Stomach (tissue), 9 donors: ENCODE data around the gene MUC5B. TPM values are rescaled to one million over a fixed set of nuclear protein-coding genes. Genes with fewer than 3 reads are reported as not detected.

Experiments used
- DNase-seq, 2 donors: peaks; one replicate each; pipeline versions ENCODE4 v3.0.0 to v3.0.0-alpha.2; 2013 to 2019
- H3K27ac ChIP-seq, 5 donors: fragments of 200-600 bp in 4 of 5; sonication (generic) in 4 of 5; one replicate each; pipeline ENCODE4 v1.5.1; 2013 to 2019; ENCODE audit warnings: mild to moderate bottlenecking in 1 of 5, moderate library complexity in 1 of 5
- H3K27me3 ChIP-seq, 3 donors: fragments of 200-600 bp; sonication (generic); one replicate each; pipeline ENCODE4 v1.5.1; 2017 to 2019; ENCODE audit warnings: mixed run types in 1 of 3
- H3K36me3 ChIP-seq, 4 donors: fragments of 200-600 bp; sonication (generic); 1 replicate in 3 of 4; 2 replicates in 1 of 4; pipeline ENCODE4 v1.5.1; 2016 to 2019
- H3K4me1 ChIP-seq, 4 donors: fragments of 200-600 bp; sonication (generic); one replicate each; pipeline ENCODE4 v1.5.1; 2016 to 2019
- H3K4me3 ChIP-seq, 4 donors: fragments of 200-600 bp; sonication (generic) in 3 of 4; one replicate each; pipeline ENCODE4 v1.5.1; 2016 to 2019; ENCODE audit warnings: mild to moderate bottlenecking in 1 of 4
- H3K9me3 ChIP-seq, 4 donors: fragments of 200-600 bp; sonication (generic); one replicate each; pipeline ENCODE4 v1.5.1; 2016 to 2019
- CTCF ChIP-seq, 7 experiments: fragments of 450-650 bp in 4 of 7; fragments of 200-600 bp in 3 of 7; sonication (generic) in 3 of 7; IDR thresholded peaks; one replicate each; pipeline ENCODE4 v1.5.1; 2016 to 2019; ENCODE audit warnings: antibody characterized with exemption in 7 of 7, control low read depth in 2 of 7, mild to moderate bottlenecking in 1 of 7
- EP300 ChIP-seq: sonication (generic); formaldehyde crosslinking; IDR thresholded peaks from one replicate; pipeline ENCODE4 v1.6.1; 2017; ENCODE audit warnings: antibody characterized with exemption
- POLR2A ChIP-seq, 4 donors: fragments of 450-650 bp; IDR thresholded peaks; one replicate each; pipeline ENCODE4 v1.6.1; 2016; ENCODE audit warnings: antibody characterized with exemption in 4 of 4, control low read depth in 2 of 4, mild to moderate bottlenecking in 1 of 4, moderate library complexity in 1 of 4
- POLR2AphosphoS5 ChIP-seq, 3 donors: sonication (generic); formaldehyde crosslinking; IDR thresholded peaks; one replicate each; pipeline ENCODE4 v1.6.1; 2016; ENCODE audit warnings: antibody characterized with exemption in 3 of 3
- WGBS, 5 donors: extraction: QIAGEN DNeasy Blood & Tissue Kit in 3 of 5; methylation state at CpG; one replicate each; pipeline versions ENCODE4 v1.1.5 to v1.1.7; 2013 to 2018; 5-methylcytosine and 5-hydroxymethylcytosine counted together
- intact Hi-C: fragments of 100-400 bp; cut with DNase I; formaldehyde crosslinking; loops from one replicate; pipeline ENCODE4 v1.15.1; 2023; ENCODE audit warnings: low total_unique reads
- polyA plus RNA-seq, 3 donors: library from polyadenylated mRNA; stranded (reverse); fragments of 200-250 nt; gene quantifications; one replicate each; pipeline ENCODE4 v1.2.3, GENCODE V29; 2013
- total RNA-seq, 5 donors: library from RNA; depleted of rRNA; stranded (reverse); fragments of >200 nt; gene quantifications; one replicate each; pipeline versions ENCODE4 v1.1.0 to v1.2.3, GENCODE V29; 2014 to 2016
- donor health status: healthy with polysubstance abuse.
- donor health status: Bipolar disorder and iron deficiency.
- donor health status: healthy.

Gene MUC5B
- total and polyA plus RNA-seq, 8 donors: under 0.01 to 516 (median 6.6) TPM

GRCh38 chr11:1192741-1193325 is 30.0 kb upstream of the MUC5B start:
- 75 to 93% (median 85%) methylated on average over 8 to 17 of the region's 17 CpGs for WGBS, 5 donors
- no peak for TF ChIP-seq POLR2AphosphoS5 (IDR thresholded peaks at IDR 0.05)
- TF ChIP-seq POLR2A (IDR thresholded peaks at IDR 0.05): no peak
- TF ChIP-seq EP300: no peak
- no peak for TF ChIP-seq CTCF (IDR thresholded peaks at IDR 0.05)
- Histone ChIP-seq H3K4me1 (no peaks in the 10 kb centered on the region), H3K36me3 (peaks cover 0 to 65% (median 33%) of the 10 kb centered on the region in 4 donors), H3K27me3 (peaks cover 0 to 50% (median 11%) of the 10 kb centered on the region in 3 donors), H3K4me3 (no peak overlapping the region), H3K9me3 (no peaks in the 10 kb centered on the region), H3K27ac (no peak overlapping the region)
- intact Hi-C loops: no loop called here
- no peak for DNase-seq

GRCh38 chr11:1193326-1194230 is 29.3 kb upstream of the MUC5B start:
- Histone ChIP-seq H3K27ac (no peak overlapping the region), H3K36me3 (peaks cover 0 to 72% (median 37%) of the 10 kb centered on the region in 4 donors), H3K9me3 (no peaks in the 10 kb centered on the region), H3K27me3 (peaks cover 0 to 58% (median 11%) of the 10 kb centered on the region in 3 donors), H3K4me3 (no peak overlapping the region), H3K4me1 (no peaks in the 10 kb centered on the region)
- intact Hi-C loops: no loop called here
- WGBS, 5 donors: 86 to 90% (median 89%) methylated on average over 30 to 43 of the region's 43 CpGs
- TF ChIP-seq POLR2A (IDR thresholded peaks at IDR 0.05): no peak
- TF ChIP-seq POLR2AphosphoS5 (IDR thresholded peaks at IDR 0.05): no peak
- no peak for TF ChIP-seq EP300
- TF ChIP-seq CTCF (IDR thresholded peaks at IDR 0.05): no peak
- peak in 1 of 2 donors; percentile 26 for DNase-seq

GRCh38 chr11:1194231-1194976 is 28.5 kb upstream of the MUC5B start:
- TF ChIP-seq POLR2AphosphoS5 (IDR thresholded peaks at IDR 0.05) (peak in 1 of 3 donors; percentile 18), CTCF (IDR thresholded peaks at IDR 0.05) (no peak)
- 92 to 94% (median 94%) methylated on average over 54 to 59 of the region's 59 CpGs for WGBS, 5 donors

More at GRCh38 chr11:1194231-1194976, 28.5 kb upstream of the MUC5B start:
- Histone ChIP-seq H3K4me1 (peaks cover 0 to 4% (median 0%) of the 10 kb centered on the region in 4 donors), H3K4me3 (no peak overlapping the region), H3K9me3 (no peaks in the 10 kb centered on the region), H3K27me3 (peaks cover 0 to 66% (median 8%) of the 10 kb centered on the region in 3 donors), H3K36me3 (peaks cover 0 to 76% (median 39%) of the 10 kb centered on the region in 4 donors), H3K27ac (no peak overlapping the region)
- intact Hi-C loops: no loop called here
- peak in 1 of 2 donors; percentile 25 for DNase-seq
